PC-9 (cell line): ENCODE measurements around the gene MYLK.

Experiments
- EZH2 ChIP-seq: fragments of 200-600 bp; sonication (generic); IDR thresholded peaks from 2 replicates; pipeline ENCODE4 v1.8.0; 2017; ENCODE audit warnings: antibody characterized with exemption, low read depth
- TF ChIP-seq, protein P1 (sequence below): fragments of 200-600 bp; sonication (generic); conservative IDR thresholded peaks from 2 replicates; pipeline ENCODE4 v1.6.1; 2017; ENCODE audit warnings: mixed run types, antibody characterized with exemption, mild to moderate bottlenecking, moderate library complexity

DNA sequence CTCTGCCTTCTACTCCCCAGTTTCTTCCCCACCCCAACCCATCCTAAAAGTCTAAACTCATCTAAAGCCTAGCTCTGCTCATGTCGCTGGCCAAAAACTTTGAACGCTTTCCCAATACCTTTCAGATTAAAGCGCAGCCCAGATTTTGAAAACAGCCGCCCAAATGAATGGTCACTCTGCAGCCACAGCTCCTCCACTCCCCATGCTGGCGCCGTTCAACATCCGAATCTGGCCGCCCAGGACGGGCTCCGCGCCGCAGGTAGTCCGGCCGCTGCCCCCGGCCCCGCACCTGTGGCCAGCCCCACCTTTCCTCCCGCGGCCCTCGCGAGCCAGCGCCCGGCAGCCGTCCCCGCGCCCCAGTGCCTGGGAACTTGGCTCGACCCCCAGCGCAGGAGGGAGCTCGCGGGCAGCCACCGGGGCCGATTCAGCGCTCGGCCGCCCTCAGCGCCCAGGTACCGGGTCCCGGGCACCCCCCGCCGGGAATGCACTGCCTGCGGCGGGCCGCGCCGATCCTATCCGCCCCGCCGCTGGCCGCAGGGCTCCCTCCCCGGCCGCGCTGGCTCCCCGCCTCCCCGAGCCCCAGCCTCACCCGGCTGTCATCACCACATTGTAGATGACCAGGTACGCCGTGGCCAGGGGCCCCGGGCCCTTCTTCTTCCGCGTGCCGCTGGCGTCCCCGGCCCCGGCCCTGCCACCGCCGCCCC lies 299.7 kb downstream of the MYLK start:
- TF ChIP-seq, protein P1, sequence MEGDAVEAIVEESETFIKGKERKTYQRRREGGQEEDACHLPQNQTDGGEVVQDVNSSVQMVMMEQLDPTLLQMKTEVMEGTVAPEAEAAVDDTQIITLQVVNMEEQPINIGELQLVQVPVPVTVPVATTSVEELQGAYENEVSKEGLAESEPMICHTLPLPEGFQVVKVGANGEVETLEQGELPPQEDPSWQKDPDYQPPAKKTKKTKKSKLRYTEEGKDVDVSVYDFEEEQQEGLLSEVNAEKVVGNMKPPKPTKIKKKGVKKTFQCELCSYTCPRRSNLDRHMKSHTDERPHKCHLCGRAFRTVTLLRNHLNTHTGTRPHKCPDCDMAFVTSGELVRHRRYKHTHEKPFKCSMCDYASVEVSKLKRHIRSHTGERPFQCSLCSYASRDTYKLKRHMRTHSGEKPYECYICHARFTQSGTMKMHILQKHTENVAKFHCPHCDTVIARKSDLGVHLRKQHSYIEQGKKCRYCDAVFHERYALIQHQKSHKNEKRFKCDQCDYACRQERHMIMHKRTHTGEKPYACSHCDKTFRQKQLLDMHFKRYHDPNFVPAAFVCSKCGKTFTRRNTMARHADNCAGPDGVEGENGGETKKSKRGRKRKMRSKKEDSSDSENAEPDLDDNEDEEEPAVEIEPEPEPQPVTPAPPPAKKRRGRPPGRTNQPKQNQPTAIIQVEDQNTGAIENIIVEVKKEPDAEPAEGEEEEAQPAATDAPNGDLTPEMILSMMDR, result no peak; the same call in 1 of the 2 replicates
- TF ChIP-seq EZH2, result no peak
